NCI-H1694 treated with DMSO at 0.1 percent for 48 hours (cell line): Measurements from ENCODE around the gene MECP2.
"Not testable (repeated sequence)": the region's sequence is repeated elsewhere in the genome, so short reads cannot be mapped to it uniquely, and the experiment has no call there.

ENCODE experiments used
- DNase-seq: peaks from one replicate; lab custom pipeline; 2025; lab: John Stamatoyannopoulos, UW

Gene MECP2

GRCh38 chrX:154097589-154098541 lies at the start of gene MECP2:
TSS of gene MECP2 (minus strand) at chrX:154097717.
- DNase-seq: peak; percentile 93

- not testable (repeated sequence) for DNase-seq
These were observed 46.5 kb upstream of the MECP2 start, which contains the start of gene OPN1LW for GRCh38 chrX:154144010-154144409. TSS of gene OPN1LW (plus strand) at chrX:154144243. CDS start at chrX:154144284, 41 bp downstream.

GRCh38 chrX:154142950-154143745 lies 45.6 kb upstream of the MECP2 start:
- no peak for DNase-seq

GRCh38 chrX:154142386-154142785 lies 44.9 kb upstream of the MECP2 start:
- DNase-seq: no peak

- no peak for DNase-seq
These were observed 43.2 kb upstream of the MECP2 start for GRCh38 chrX:154140742-154141141.

GRCh38 chrX:154140206-154140605 lies 42.7 kb upstream of the MECP2 start:
- no peak for DNase-seq

GRCh38 chrX:154138857-154139256 lies 41.3 kb upstream of the MECP2 start:
- DNase-seq: no peak

GRCh38 chrX:154136627-154137161 lies 39.2 kb upstream of the MECP2 start:
- DNase-seq: peak; percentile 38

GRCh38 chrX:154135458-154136229 lies 38.1 kb upstream of the MECP2 start:
- no peak for DNase-seq

- no peak for DNase-seq
These were observed 34.8 kb upstream of the MECP2 start for GRCh38 chrX:154132366-154132765.

- DNase-seq: no peak
These were observed 34.4 kb upstream of the MECP2 start for GRCh38 chrX:154131955-154132354.

GRCh38 chrX:154126101-154126500 lies 28.6 kb upstream of the MECP2 start:
- DNase-seq: no peak

- DNase-seq: no peak
These were observed 28.0 kb upstream of the MECP2 start for GRCh38 chrX:154125391-154126040.

- DNase-seq: no peak
These were observed 26.0 kb upstream of the MECP2 start for GRCh38 chrX:154123241-154124219.

- no peak for DNase-seq
These were observed 24.4 kb upstream of the MECP2 start for GRCh38 chrX:154121961-154122360.

GRCh38 chrX:154121207-154121606 lies 23.7 kb upstream of the MECP2 start:
- no peak for DNase-seq

GRCh38 chrX:154120567-154120966 lies 23.1 kb upstream of the MECP2 start:
- DNase-seq: no peak

- DNase-seq: no peak
These were observed 20.0 kb upstream of the MECP2 start for GRCh38 chrX:154117566-154117965.

GRCh38 chrX:154116426-154117211 lies 19.1 kb upstream of the MECP2 start:
- DNase-seq: no peak
